Sigmoid colon (tissue), 4 donors: Measurements from ENCODE around the gene RPH3AL.

Experiments
- CTCF ChIP-seq, 4 experiments: fragments of 450-650 bp in 3 of 4; fragments of 200-600 bp in 1 of 4; IDR thresholded peaks; one replicate each; pipeline ENCODE4 v1.5.1; 2016 to 2019; ENCODE audit warnings: antibody characterized with exemption in 4 of 4, mild to moderate bottlenecking in 3 of 4, moderate library complexity in 2 of 4
- POLR2AphosphoS5 ChIP-seq, 4 donors: sonication (generic); formaldehyde crosslinking; IDR thresholded peaks; one replicate each; pipeline ENCODE4 v1.6.1; 2017; ENCODE audit warnings: antibody characterized with exemption in 4 of 4

- TF ChIP-seq CTCF (IDR thresholded peaks at IDR 0.05) (no peak), POLR2AphosphoS5 (IDR thresholded peaks at IDR 0.05) (no peak)
Measured at GRCh38 chr17:327296-327695, 25.3 kb downstream of the RPH3AL start.
